Neural progenitor cell (in vitro differentiated cells): ENCODE results near the gene LDLRAD2. TPM values are rescaled to one million over a fixed set of nuclear protein-coding genes. Genes with fewer than 3 reads are reported as not detected.

ENCODE experiments used
- DNase-seq: peaks from one replicate; pipeline ENCODE4 v3.0.0-alpha.2; 2016; ENCODE audit warnings: low spot score
- H2AFZ ChIP-seq: fragments of 200-600 bp; sonication (generic); replicated peaks from 2 replicates; pipeline ENCODE4 v1.6.1; 2016; ENCODE audit warnings: antibody characterized with exemption
- H3F3A ChIP-seq: fragments of 200-600 bp; sonication (generic); 2 replicates; pipeline ENCODE4 v1.6.1; 2016; ENCODE audit warnings: antibody characterized with exemption, low read depth
- H3K27ac ChIP-seq: fragments of 200-600 bp; sonication (generic); 2 replicates; pipeline ENCODE4 v1.5.1; 2016; ENCODE audit warnings: mild to moderate bottlenecking
- H3K27me3 ChIP-seq: fragments of 200-600 bp; sonication (generic); 2 replicates; pipeline ENCODE4 v1.6.1; 2016; ENCODE audit warnings: mild to moderate bottlenecking, moderate library complexity
- H3K36me3 ChIP-seq: fragments of 200-600 bp; sonication (generic); 2 replicates; pipeline ENCODE4 v1.5.1; 2016
- H3K4me1 ChIP-seq: fragments of 200-600 bp; sonication (generic); 2 replicates; pipeline ENCODE4 v1.6.1; 2016; ENCODE audit warnings: mixed run types
- H3K4me2 ChIP-seq: fragments of 200-600 bp; sonication (generic); 2 replicates; pipeline ENCODE4 v1.6.1; 2016
- H3K4me3 ChIP-seq: fragments of 200-600 bp; sonication (generic); 2 replicates; pipeline ENCODE4 v1.5.1; 2016
- H3K79me2 ChIP-seq: fragments of 200-600 bp; sonication (generic); 2 replicates; pipeline ENCODE4 v1.6.1; 2016; ENCODE audit warnings: low read depth
- H3K9ac ChIP-seq: fragments of 200-600 bp; sonication (generic); 2 replicates; pipeline ENCODE4 v1.6.1; 2016
- H3K9me3 ChIP-seq: fragments of 200-600 bp; sonication (generic); 2 replicates; pipeline ENCODE4 v1.5.1; 2016; ENCODE audit warnings: low read depth
- H4K20me1 ChIP-seq: fragments of 200-600 bp; sonication (generic); 2 replicates; pipeline ENCODE4 v1.6.1; 2016; ENCODE audit warnings: low read depth
- H3K27ac Mint-ChIP-seq: 3 replicates; pipeline ENCODE4 v1.8.0; 2021; ENCODE audit warnings: mixed read lengths
- H3K27me3 Mint-ChIP-seq: 2 replicates; pipeline ENCODE4 v1.8.0; 2022; ENCODE audit warnings: low read depth, mild to moderate bottlenecking, inconsistent platforms, moderate library complexity, mixed read lengths; ENCODE audit not compliant: insufficient read depth
- H3K36me3 Mint-ChIP-seq: 3 replicates; pipeline ENCODE4 v1.8.0; 2021; ENCODE audit warnings: mixed read lengths
- H3K4me1 Mint-ChIP-seq: 3 replicates; pipeline ENCODE4 v1.8.0; 2021; ENCODE audit warnings: mixed read lengths
- H3K4me3 Mint-ChIP-seq: 3 replicates; pipeline ENCODE4 v1.8.0; 2021; ENCODE audit warnings: mild to moderate bottlenecking, moderate library complexity, mixed read lengths
- H3K9me3 Mint-ChIP-seq: 3 replicates; pipeline ENCODE4 v1.8.0; 2020; ENCODE audit warnings: mixed read lengths
- CTCF ChIP-seq: fragments of 200-600 bp; sonication (generic); IDR thresholded peaks from 2 replicates; pipeline ENCODE4 v1.5.1; 2017; ENCODE audit warnings: antibody characterized with exemption, mild to moderate bottlenecking
- EZH2 ChIP-seq: fragments of 200-600 bp; sonication (generic); IDR thresholded peaks from 2 replicates; pipeline ENCODE4 v1.6.1; 2017; ENCODE audit warnings: antibody characterized with exemption, mild to moderate bottlenecking, moderate library complexity
- EZH2phosphoT487 ChIP-seq: fragments of 200-600 bp; sonication (generic); IDR thresholded peaks from 2 replicates; pipeline ENCODE4 v1.6.1; 2017; ENCODE audit warnings: antibody characterized with exemption
- total RNA-seq: library from RNA; depleted of rRNA; stranded (reverse); fragments of >200 nt; gene quantifications from 2 replicates; pipeline ENCODE4 v1.2.3, GENCODE V29; 2015; ENCODE audit warnings: low replicate concordance

Gene LDLRAD2
- total RNA-seq, 1 donor from 2014 or later = 0.67 TPM

GRCh38 chr1:21867451-21867996 is 55.5 kb downstream of the LDLRAD2 start:
- no peak overlapping the region for H3K27ac Mint-ChIP-seq
- no peaks in the 10 kb centered on the region for H3K36me3 ChIP-seq

GRCh38 chr1:21868482-21868881 is 56.4 kb downstream of the LDLRAD2 start:
- no peak for TF ChIP-seq CTCF
- TF ChIP-seq EZH2phosphoT487 = no peak
- TF ChIP-seq EZH2 = no peak
- H3K27ac ChIP-seq = no peak overlapping the region
- no peak overlapping the region for H3K9ac ChIP-seq
- Mint-ChIP-seq H3K4me3 (no peak overlapping the region), H3K4me1 (peaks cover 24% of the 10 kb centered on the region), H3K9me3 (no peaks in the 10 kb centered on the region), H3K27me3 (no peaks in the 10 kb centered on the region), H3K27ac (no peak overlapping the region), H3K36me3 (peaks cover 8% of the 10 kb centered on the region)
- no peak overlapping the region for H3K4me3 ChIP-seq
- H4K20me1 ChIP-seq = peaks cover 6% of the 10 kb centered on the region
- no peak for DNase-seq
- peaks cover 14% of the 10 kb centered on the region for H3K4me1 ChIP-seq
- H3K4me2 ChIP-seq = no peak overlapping the region
- no peak overlapping the region for H2AFZ ChIP-seq
- H3F3A ChIP-seq = no peaks in the 10 kb centered on the region
- no peaks in the 10 kb centered on the region for H3K79me2 ChIP-seq
- no peaks in the 10 kb centered on the region for H3K9me3 ChIP-seq
- H3K27me3 ChIP-seq = no peaks in the 10 kb centered on the region
- H3K36me3 ChIP-seq = no peaks in the 10 kb centered on the region

More at GRCh38 chr1:21867451-21867996, 55.5 kb downstream of the LDLRAD2 start:
- no peaks in the 10 kb centered on the region for H3K9me3 Mint-ChIP-seq
- H3K4me3 Mint-ChIP-seq = no peak overlapping the region
- Histone ChIP-seq H4K20me1 (peaks cover 6% of the 10 kb centered on the region), H2AFZ (no peak overlapping the region), H3K27ac (no peak overlapping the region), H3K4me3 (no peak overlapping the region), H3K4me1 (peaks cover 10% of the 10 kb centered on the region), H3K27me3 (no peaks in the 10 kb centered on the region), H3K4me2 (no peak overlapping the region), H3F3A (no peaks in the 10 kb centered on the region), H3K9me3 (no peaks in the 10 kb centered on the region), H3K79me2 (no peaks in the 10 kb centered on the region), H3K9ac (no peak overlapping the region)
- DNase-seq = no peak
- no peaks in the 10 kb centered on the region for H3K27me3 Mint-ChIP-seq
- H3K36me3 Mint-ChIP-seq = peaks cover 5% of the 10 kb centered on the region
- peaks cover 18% of the 10 kb centered on the region for H3K4me1 Mint-ChIP-seq
- no peak for TF ChIP-seq CTCF
- TF ChIP-seq EZH2phosphoT487 = no peak
- TF ChIP-seq EZH2 = no peak

- no peak overlapping the region for H3K4me3 Mint-ChIP-seq
- H3K9ac ChIP-seq = no peak overlapping the region
- DNase-seq = no peak
- no peak overlapping the region for H3K27ac ChIP-seq
- H3K9me3 ChIP-seq = no peaks in the 10 kb centered on the region
- H4K20me1 ChIP-seq = peaks cover 6% of the 10 kb centered on the region
- H3K9me3 Mint-ChIP-seq = no peaks in the 10 kb centered on the region
- H3K4me2 ChIP-seq = no peak overlapping the region
- H3K27me3 ChIP-seq = no peaks in the 10 kb centered on the region
- H3K4me1 ChIP-seq = peaks cover 15% of the 10 kb centered on the region
- H3K36me3 Mint-ChIP-seq = peaks cover 8% of the 10 kb centered on the region
- H3K4me1 Mint-ChIP-seq = peaks cover 29% of the 10 kb centered on the region
- no peak overlapping the region for H2AFZ ChIP-seq
- peak overlapping the region; percentile 53 for H3K27ac Mint-ChIP-seq
- no peaks in the 10 kb centered on the region for H3K36me3 ChIP-seq
- no peak overlapping the region for H3K4me3 ChIP-seq
- H3K27me3 Mint-ChIP-seq = no peaks in the 10 kb centered on the region
- H3K79me2 ChIP-seq = no peaks in the 10 kb centered on the region
- TF ChIP-seq EZH2 (no peak), CTCF (no peak), EZH2phosphoT487 (no peak)
- H3F3A ChIP-seq = no peaks in the 10 kb centered on the region
These were observed 56.9 kb downstream of the LDLRAD2 start for GRCh38 chr1:21868941-21869454.
